GM21423 (cell line): ENCODE measurements around the gene VIT.
A peak's percentile ranks its signal among the peaks of the same experiment; 100 is the strongest.

ENCODE experiments used
- ATAC-seq: cut with Tn5 transposase; IDR thresholded peaks from one replicate; pipeline ENCODE4 v1.9.1; 2021; ENCODE audit warnings: mild to moderate bottlenecking, moderate library complexity; ENCODE audit not compliant: unreplicated experiment

The VIT gene

DNA sequence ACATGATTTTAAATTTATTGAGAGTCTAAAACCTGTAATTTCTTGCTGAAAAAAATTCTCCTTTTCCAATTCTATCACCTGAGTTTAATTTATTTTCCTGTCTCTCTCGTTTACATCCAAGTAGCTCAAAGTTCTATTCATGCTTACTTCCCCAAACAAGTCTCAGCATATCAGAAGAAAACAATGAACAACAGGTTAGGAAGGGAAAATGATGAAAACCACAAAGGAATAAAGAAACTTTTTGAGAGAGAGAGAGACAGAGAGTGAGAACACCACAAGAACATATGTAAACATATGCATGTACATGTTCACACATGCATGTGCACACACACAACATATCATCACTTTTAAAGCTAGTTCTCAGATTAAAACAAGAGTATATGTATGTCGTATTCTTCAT is 157.7 kb downstream of the VIT start:
- no peak for ATAC-seq

- no peak for ATAC-seq
Observed at GRCh38 chr2:36855429-36855828, 158.9 kb downstream of the VIT start.

DNA sequence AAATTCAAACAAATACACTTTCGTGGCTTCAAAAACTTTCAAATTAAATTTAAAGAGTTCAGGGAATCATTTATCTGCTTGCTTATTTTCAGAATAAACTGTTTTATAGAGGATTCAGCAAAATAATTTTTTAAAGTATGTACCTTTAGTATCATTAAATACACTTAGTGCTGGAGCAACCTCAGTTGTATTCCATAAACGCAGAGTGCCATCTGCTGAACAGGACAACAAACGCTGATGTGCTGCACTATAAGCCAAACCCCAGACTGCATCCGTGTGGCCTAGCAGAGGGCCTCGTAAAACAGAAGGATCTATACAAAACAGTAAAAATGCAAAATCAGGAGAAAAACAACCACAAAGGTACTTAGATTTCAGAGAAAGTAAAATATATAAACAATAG is 161.2 kb downstream of the VIT start:
- ATAC-seq, result no peak

DNA sequence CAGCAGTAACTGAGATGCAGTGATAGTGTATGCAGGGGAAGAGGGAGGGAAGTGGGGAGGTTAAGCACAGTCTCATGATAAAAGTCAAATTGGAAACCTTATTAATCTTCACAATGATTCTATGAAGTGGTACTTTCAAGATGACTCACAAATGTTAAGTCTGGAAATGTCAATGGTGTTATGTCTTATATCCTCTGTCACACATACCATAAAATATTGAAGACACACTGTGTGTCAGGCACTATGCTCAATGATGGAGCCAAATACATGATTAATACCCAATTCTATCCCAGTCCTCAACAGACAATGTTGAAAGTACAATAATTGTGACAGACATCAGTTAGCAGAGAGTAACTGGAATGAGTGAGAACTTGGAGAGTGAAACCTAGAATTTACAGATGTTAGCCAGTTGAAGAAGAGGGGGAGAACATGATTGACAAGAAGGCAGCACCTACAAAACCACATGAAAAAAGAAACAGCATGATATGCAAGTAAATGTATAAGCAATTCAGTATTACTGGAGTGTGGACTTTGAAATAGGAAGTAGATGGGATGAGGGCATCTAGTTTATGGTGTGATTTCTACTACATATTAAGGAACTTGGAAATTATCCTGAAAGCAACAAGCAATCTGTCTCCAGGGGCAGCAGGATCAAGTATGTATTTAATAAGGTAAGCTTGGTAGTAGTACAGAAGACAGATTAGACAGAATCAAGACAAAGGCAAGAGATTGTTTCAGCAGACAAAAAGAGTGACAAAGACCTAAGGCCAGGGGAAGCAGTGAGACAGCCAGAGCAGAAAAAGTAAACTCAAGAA is 162.3 kb downstream of the VIT start:
- peak; percentile 71 for ATAC-seq

DNA sequence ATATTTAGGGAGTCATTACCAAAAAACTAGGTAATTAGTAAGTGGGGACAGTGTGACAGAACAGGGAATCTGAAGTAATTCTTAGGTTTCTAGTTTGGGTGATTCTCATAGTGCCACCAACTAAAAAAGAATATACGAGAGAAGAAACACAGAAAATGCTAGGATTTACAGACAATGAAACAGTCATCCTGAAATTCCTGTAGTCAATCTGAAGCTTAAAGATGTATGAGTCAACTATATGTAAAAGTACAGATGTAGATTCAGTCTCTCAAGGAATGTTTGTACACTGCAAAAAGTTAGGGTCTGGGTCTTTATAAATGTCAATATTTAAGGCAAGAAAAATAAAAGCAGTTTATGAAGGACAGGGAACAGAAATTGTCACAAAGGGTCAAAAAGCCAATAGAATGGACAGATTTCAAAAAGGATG is 162.9 kb downstream of the VIT start:
- ATAC-seq, result no peak

- ATAC-seq, result no peak
Observed at GRCh38 chr2:36861896-36862295, 165.4 kb downstream of the VIT start.
